ENCODE results near the gene RASSF3. TPM values are rescaled to one million over a fixed set of nuclear protein-coding genes. Genes with fewer than 3 reads are reported as not detected.

The RASSF3 gene
- total and polyA plus RNA-seq, 2 of the 13 experiments (the other 11 are each of a cell fraction or from before 2014, with no cell fraction given) = 15.5 to 16.0 TPM

DNA sequence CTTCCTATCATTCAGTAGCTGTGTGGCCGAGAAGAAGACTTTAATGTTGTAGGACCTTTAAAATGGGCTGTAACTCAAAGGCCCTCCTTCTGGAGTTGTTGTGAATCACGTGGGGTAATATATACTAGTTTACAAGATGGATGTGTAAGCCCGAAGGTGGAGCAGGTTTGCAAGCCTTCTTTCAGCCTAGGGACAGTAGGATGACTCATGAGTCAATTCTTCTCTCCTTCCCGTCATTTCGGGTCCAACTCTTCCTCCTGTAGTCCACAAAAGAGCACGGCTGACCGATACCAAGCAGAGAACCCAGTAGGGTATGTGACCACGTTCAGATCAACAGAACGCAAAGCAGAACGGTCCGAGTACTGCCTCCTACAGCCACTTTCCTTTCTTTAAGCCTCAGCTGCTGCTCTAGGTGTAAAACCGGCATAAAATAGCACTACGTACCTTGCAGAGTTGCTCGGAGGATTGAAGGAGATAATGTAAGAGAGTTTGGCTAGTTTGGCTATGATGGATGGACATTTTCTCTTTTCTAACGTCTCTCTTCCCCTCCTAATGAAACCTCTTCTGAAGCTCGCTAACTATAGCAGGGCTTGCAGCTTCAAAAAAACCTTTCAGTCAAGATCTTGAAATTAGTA, 1.3 kb upstream of the RASSF3 start (continued):
- 0 out of 2 replicates have a peak, but pooled peaks have one; percentile 21 for TF ChIP-seq MYC (CRISPR knock-in tag; IDR thresholded peaks at IDR 0.05; ENCODE audit: borderline replicate concordance)
- no peak for TF ChIP-seq ADNP (CRISPR knock-in tag; IDR thresholded peaks at IDR 0.05)
- TF ChIP-seq, protein P1, sequence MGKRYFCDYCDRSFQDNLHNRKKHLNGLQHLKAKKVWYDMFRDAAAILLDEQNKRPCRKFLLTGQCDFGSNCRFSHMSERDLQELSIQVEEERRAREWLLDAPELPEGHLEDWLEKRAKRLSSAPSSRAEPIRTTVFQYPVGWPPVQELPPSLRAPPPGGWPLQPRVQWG (CRISPR knock-in tag; IDR thresholded peaks at IDR 0.05; ENCODE audit: borderline replicate concordance, low read depth) = no peak
- TF ChIP-seq YY1 (IDR thresholded peaks at IDR 0.05; ENCODE audit: insufficient read depth, insufficient replicate concordance, low read depth, low read length) = peak; percentile 13
- no peak for TF ChIP-seq MAZ (IDR thresholded peaks at IDR 0.05; ENCODE audit: borderline replicate concordance, low read depth, low read length)
- TF ChIP-seq MAZ (CRISPR knock-in tag; IDR thresholded peaks at IDR 0.05; ENCODE audit: low read depth) = no peak
- TF ChIP-seq, protein P2, sequence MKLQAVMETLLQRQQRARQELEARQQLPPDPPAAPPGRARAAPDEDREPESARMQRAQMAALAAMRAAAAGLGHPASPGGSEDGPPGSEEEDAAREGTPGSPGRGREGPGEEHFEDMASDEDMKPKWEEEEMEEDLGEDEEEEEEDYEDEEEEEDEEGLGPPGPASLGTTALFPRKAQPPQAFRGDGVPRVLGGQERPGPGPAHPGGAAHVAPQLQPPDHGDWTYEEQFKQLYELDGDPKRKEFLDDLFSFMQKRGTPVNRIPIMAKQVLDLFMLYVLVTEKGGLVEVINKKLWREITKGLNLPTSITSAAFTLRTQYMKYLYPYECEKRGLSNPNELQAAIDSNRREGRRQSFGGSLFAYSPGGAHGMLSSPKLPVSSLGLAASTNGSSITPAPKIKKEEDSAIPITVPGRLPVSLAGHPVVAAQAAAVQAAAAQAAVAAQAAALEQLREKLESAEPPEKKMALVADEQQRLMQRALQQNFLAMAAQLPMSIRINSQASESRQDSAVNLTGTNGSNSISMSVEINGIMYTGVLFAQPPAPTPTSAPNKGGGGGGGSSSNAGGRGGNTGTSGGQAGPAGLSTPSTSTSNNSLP (IDR thresholded peaks at IDR 0.05; ENCODE audit: low read depth, low read length) = 0 out of 2 replicates have a peak, but pooled peaks have one; percentile 17
- TF ChIP-seq KAT8 (CRISPR knock-in tag; IDR thresholded peaks at IDR 0.05) = peak; percentile 40; the same call in 1 of the 2 replicates
- TF ChIP-seq, protein P3, sequence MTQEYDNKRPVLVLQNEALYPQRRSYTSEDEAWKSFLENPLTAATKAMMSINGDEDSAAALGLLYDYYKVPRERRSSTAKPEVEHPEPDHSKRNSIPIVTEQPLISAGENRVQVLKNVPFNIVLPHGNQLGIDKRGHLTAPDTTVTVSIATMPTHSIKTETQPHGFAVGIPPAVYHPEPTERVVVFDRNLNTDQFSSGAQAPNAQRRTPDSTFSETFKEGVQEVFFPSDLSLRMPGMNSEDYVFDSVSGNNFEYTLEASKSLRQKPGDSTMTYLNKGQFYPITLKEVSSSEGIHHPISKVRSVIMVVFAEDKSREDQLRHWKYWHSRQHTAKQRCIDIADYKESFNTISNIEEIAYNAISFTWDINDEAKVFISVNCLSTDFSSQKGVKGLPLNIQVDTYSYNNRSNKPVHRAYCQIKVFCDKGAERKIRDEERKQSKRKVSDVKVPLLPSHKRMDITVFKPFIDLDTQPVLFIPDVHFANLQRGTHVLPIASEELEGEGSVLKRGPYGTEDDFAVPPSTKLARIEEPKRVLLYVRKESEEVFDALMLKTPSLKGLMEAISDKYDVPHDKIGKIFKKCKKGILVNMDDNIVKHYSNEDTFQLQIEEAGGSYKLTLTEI (CRISPR knock-in tag; conservative IDR thresholded peaks at IDR 0.05) = no peak
- TF ChIP-seq DR1 (CRISPR knock-in tag; IDR thresholded peaks at IDR 0.05) = no peak
- TF ChIP-seq TAF1 (CRISPR knock-in tag; IDR thresholded peaks at IDR 0.05) = peak; percentile 43; the same call in 1 of the 2 replicates
- no peak for TF ChIP-seq SP140L (CRISPR knock-in tag; IDR thresholded peaks at IDR 0.05; ENCODE audit: borderline replicate concordance)
- no peak for TF ChIP-seq KDM4B (CRISPR knock-in tag; IDR thresholded peaks at IDR 0.05)
- no peak for TF ChIP-seq NR2C2 (CRISPR knock-in tag; IDR thresholded peaks at IDR 0.05; ENCODE audit: borderline replicate concordance)
- TF ChIP-seq ZNF878 (CRISPR knock-in tag; IDR thresholded peaks at IDR 0.05) = peak; percentile 55; the same call in 1 of the 2 replicates
- TF ChIP-seq ZNF274 (CRISPR knock-in tag; IDR thresholded peaks at IDR 0.05) = no peak
- TF ChIP-seq TP53 (CRISPR knock-in tag; conservative IDR thresholded peaks at IDR 0.05) = no peak
- 0 out of 2 replicates have a peak, but pooled peaks have one; percentile 60 for TF ChIP-seq ZFP37 (CRISPR knock-in tag; IDR thresholded peaks at IDR 0.05; ENCODE audit: borderline replicate concordance)
- TF ChIP-seq, protein P4, sequence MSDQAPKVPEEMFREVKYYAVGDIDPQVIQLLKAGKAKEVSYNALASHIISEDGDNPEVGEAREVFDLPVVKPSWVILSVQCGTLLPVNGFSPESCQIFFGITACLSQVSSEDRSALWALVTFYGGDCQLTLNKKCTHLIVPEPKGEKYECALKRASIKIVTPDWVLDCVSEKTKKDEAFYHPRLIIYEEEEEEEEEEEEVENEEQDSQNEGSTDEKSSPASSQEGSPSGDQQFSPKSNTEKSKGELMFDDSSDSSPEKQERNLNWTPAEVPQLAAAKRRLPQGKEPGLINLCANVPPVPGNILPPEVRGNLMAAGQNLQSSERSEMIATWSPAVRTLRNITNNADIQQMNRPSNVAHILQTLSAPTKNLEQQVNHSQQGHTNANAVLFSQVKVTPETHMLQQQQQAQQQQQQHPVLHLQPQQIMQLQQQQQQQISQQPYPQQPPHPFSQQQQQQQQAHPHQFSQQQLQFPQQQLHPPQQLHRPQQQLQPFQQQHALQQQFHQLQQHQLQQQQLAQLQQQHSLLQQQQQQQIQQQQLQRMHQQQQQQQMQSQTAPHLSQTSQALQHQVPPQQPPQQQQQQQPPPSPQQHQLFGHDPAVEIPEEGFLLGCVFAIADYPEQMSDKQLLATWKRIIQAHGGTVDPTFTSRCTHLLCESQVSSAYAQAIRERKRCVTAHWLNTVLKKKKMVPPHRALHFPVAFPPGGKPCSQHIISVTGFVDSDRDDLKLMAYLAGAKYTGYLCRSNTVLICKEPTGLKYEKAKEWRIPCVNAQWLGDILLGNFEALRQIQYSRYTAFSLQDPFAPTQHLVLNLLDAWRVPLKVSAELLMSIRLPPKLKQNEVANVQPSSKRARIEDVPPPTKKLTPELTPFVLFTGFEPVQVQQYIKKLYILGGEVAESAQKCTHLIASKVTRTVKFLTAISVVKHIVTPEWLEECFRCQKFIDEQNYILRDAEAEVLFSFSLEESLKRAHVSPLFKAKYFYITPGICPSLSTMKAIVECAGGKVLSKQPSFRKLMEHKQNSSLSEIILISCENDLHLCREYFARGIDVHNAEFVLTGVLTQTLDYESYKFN (CRISPR knock-in tag; conservative IDR thresholded peaks at IDR 0.05) = no peak
- no peak for TF ChIP-seq ZMYM4 (CRISPR knock-in tag; IDR thresholded peaks at IDR 0.05)
- TF ChIP-seq ZNF780A (CRISPR knock-in tag; IDR thresholded peaks at IDR 0.05) = no peak
- TF ChIP-seq GFI1 (CRISPR knock-in tag; IDR thresholded peaks at IDR 0.05; ENCODE audit: borderline replicate concordance) = no peak

Data from HepG2 (cell line).